WI38 (cell line): ENCODE measurements around the gene BABAM2.

Experiments
- H3K4me3 ChIP-seq: 2 replicates; pipeline ENCODE4 v1.5.1; 2011; ENCODE audit warnings: low read depth, mild to moderate bottlenecking, control low read depth, low read length
- TF ChIP-seq, protein P1 (sequence below): IDR thresholded peaks from 2 replicates; pipeline ENCODE4 v1.5.1; 2012; ENCODE audit warnings: low read depth, mild to moderate bottlenecking, control low read depth, low read length

Gene BABAM2

DNA sequence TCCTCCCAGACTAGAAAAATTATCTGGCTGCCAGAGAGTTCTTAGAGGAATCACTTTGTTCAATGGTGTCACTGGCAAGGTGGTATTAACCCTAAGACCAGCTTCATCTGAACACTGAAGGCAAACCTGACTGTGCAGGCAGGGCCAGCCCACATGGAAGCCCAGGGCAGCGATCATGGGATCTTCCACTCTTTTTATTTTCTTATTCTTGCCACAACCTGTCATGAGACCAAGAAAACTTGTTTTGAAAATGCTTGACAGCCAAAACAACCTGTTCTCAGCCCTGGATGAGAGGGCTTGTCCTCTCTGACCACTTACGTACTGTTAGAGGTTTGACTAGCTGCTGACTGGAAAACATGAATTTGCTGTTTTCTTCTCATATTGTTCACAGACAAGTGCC, 426.9 kb downstream of the BABAM2 start:
- TF ChIP-seq, protein P1, sequence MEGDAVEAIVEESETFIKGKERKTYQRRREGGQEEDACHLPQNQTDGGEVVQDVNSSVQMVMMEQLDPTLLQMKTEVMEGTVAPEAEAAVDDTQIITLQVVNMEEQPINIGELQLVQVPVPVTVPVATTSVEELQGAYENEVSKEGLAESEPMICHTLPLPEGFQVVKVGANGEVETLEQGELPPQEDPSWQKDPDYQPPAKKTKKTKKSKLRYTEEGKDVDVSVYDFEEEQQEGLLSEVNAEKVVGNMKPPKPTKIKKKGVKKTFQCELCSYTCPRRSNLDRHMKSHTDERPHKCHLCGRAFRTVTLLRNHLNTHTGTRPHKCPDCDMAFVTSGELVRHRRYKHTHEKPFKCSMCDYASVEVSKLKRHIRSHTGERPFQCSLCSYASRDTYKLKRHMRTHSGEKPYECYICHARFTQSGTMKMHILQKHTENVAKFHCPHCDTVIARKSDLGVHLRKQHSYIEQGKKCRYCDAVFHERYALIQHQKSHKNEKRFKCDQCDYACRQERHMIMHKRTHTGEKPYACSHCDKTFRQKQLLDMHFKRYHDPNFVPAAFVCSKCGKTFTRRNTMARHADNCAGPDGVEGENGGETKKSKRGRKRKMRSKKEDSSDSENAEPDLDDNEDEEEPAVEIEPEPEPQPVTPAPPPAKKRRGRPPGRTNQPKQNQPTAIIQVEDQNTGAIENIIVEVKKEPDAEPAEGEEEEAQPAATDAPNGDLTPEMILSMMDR = no peak
- no peak overlapping the region for H3K4me3 ChIP-seq

DNA sequence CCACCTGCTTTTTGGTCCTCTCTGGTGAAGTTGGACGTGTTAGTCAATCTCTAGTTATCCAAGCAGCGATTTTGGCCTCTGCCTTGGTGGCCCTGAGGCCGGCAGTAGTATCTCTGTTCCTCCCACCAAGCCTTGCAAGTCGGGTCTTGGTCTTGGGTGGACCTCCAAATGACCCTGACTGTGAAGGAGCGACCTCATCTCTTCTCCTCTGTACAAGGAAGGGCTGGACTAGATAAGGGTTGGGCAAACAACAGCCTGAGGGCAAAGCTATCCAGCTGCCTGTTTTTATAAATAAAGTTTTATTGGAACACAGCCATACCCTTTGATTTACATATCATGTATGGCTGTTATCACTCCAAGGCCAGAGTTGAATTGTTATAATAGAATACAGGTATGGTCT, 427.5 kb downstream of the BABAM2 start:
- TF ChIP-seq, protein P1 = no peak
- H3K4me3 ChIP-seq = no peak overlapping the region

- TF ChIP-seq, protein P1 = no peak
- no peak overlapping the region for H3K4me3 ChIP-seq
Observed at GRCh38 chr2:28318462-28319117, 428.1 kb downstream of the BABAM2 start.

DNA sequence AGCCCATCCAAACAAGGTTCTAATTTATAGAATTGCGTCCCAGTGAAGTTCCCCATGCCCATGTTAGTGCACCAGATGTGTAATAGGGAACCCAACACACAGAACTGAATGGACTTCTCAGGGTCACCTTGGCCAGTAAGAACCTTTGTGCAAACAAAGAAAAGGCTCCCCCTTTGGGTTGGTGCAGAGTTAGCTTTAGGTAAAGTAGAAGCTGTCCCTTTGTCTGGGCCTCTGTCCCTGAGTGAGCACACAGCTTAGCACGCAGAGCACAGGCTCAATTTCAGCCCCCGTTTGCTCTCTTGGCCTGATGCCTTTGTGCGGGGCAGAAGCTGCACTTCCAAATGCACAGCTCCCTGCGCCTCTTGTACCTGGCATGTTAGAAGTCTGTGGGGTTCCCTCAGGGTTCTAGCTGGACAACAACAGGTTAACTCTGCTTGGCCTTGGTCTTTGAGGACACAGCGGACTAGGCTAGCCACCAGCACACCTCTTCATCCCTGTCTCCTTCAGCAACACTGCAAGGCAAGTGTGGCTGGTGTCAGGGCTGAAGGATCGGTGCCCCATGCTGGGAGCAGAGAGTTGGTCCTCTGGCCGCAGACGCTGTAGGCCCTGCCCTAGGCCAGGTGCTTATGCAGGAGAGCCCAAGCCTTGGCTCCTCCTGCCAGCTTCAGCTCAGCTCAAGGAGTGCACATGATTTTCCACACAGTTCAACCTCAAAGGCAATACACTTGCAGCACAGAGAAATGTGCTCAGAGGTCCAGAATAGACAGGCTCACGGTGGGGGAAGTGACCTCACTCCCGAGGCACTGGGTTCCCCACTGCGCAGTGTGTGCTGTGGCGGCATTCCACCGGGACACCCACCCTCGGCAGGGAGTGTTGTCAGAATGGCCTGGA, 428.8 kb downstream of the BABAM2 start:
- TF ChIP-seq, protein P1 = no peak
- no peak overlapping the region for H3K4me3 ChIP-seq

- H3K4me3 ChIP-seq = no peak overlapping the region
- TF ChIP-seq, protein P1 = no peak
Observed at GRCh38 chr2:28320009-28320365, 429.5 kb downstream of the BABAM2 start.

GRCh38 chr2:28320371-28320770, 429.8 kb downstream of the BABAM2 start:
- no peak overlapping the region for H3K4me3 ChIP-seq
- TF ChIP-seq, protein P1 = no peak

GRCh38 chr2:28321426-28321825, 430.9 kb downstream of the BABAM2 start:
- no peak overlapping the region for H3K4me3 ChIP-seq
- TF ChIP-seq, protein P1 = no peak
